Measurements from ENCODE around the gene NACC2.
"Not testable (repeated sequence)": the region's sequence is repeated elsewhere in the genome, so short reads cannot be mapped to it uniquely, and the experiment has no call there.

DNA sequence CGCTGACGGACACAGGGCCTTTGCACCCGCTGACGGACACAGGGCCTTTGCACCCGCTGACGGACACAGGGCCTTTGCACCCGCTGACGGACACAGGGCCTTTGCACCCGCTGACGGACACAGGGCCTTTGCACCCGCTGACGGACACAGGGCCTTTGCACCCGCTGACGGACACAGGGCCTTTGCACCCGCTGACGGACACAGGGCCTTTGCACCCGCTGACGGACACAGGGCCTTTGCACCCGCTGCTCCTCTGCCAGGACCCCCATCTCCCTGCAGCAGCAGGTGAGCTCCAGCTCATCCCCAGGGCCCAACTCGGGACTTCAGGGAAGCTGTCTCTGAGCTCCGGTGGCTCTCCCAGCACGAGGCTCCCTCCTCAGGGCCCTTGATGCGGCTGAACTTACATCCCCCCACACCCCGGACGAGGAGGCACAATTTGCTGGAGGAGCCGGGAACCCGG lies 6.6 kb upstream of the NACC2 start:
- TF ChIP-seq, protein P1, sequence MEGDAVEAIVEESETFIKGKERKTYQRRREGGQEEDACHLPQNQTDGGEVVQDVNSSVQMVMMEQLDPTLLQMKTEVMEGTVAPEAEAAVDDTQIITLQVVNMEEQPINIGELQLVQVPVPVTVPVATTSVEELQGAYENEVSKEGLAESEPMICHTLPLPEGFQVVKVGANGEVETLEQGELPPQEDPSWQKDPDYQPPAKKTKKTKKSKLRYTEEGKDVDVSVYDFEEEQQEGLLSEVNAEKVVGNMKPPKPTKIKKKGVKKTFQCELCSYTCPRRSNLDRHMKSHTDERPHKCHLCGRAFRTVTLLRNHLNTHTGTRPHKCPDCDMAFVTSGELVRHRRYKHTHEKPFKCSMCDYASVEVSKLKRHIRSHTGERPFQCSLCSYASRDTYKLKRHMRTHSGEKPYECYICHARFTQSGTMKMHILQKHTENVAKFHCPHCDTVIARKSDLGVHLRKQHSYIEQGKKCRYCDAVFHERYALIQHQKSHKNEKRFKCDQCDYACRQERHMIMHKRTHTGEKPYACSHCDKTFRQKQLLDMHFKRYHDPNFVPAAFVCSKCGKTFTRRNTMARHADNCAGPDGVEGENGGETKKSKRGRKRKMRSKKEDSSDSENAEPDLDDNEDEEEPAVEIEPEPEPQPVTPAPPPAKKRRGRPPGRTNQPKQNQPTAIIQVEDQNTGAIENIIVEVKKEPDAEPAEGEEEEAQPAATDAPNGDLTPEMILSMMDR (conservative IDR thresholded peaks at IDR 0.05 in 1 of 2, IDR thresholded peaks at IDR 0.05 in 1 of 2; ENCODE audit: low read depth in 1 of 2, low read length in 2 of 2) = not testable (repeated sequence)
- TF ChIP-seq EZH2 (IDR thresholded peaks at IDR 0.05; ENCODE audit: low read length, missing control alignments) = not testable (repeated sequence)

Measured in fibroblast of lung (primary cell).